ENCODE data around the gene MED4. TPM values are rescaled to one million over a fixed set of nuclear protein-coding genes. Genes with fewer than 3 reads are reported as not detected.

MED4 gene
- total RNA-seq = 10 to 100 TPM; 23.6 to 68.5 (median 44.4) TPM

GRCh38 chr13:48094781-48095502 lies at the start of gene MED4:
MED4 (minus strand) TSS chr13:48095104; CDS start chr13:48095078, 26 bp downstream.
- Histone ChIP-seq H3K4me1 (peaks cover 0 to 19% (median 0%) of the 10 kb centered on the region in 4 donors), H3K4me3 (peak within 1 kb of the TSS; percentile 80 to 94 (median 86)), H3K36me3 (no peaks in the 10 kb centered on the region), H3K9me3 (no peaks in the 10 kb centered on the region), H3K27ac (peak within 1 kb of the TSS; percentile 74 to 84 (median 78)), H3K27me3 (no peaks in the 10 kb centered on the region)
- TF ChIP-seq POLR2A (IDR thresholded peaks at IDR 0.05) (peak; percentile 61 to 81), CTCF (IDR thresholded peaks at IDR 0.05) (peak; percentile 99 to 100 (median 99))
- DNase-seq = peak; percentile 89 to 98 (median 97)

GRCh38 chr13:48144413-48145035 lies 49.6 kb upstream of the MED4 start:
- no peaks in the 10 kb centered on the region for H3K4me1 ChIP-seq
- TF ChIP-seq CTCF (IDR thresholded peaks at IDR 0.05) (no peak), POLR2A (IDR thresholded peaks at IDR 0.05) (no peak)
- H3K4me3 ChIP-seq = no peak overlapping the region
- peak overlapping the region; percentile 1 to 54 (median 50) for H3K27ac ChIP-seq
- DNase-seq = peak in 2 of 3 donors; percentile 31 to 60
- H3K36me3 ChIP-seq = no peaks in the 10 kb centered on the region
- no peaks in the 10 kb centered on the region for H3K9me3 ChIP-seq
- no peaks in the 10 kb centered on the region for H3K27me3 ChIP-seq

GRCh38 chr13:48142436-48142835 lies 47.5 kb upstream of the MED4 start:
- no peak overlapping the region for H3K4me3 ChIP-seq
- no peak for TF ChIP-seq POLR2A (IDR thresholded peaks at IDR 0.05)
- TF ChIP-seq CTCF (IDR thresholded peaks at IDR 0.05) = no peak
- no peaks in the 10 kb centered on the region for H3K36me3 ChIP-seq
- H3K27ac ChIP-seq = no peak overlapping the region
- no peaks in the 10 kb centered on the region for H3K4me1 ChIP-seq
- H3K27me3 ChIP-seq = no peaks in the 10 kb centered on the region
- H3K9me3 ChIP-seq = no peaks in the 10 kb centered on the region
- DNase-seq = no peak

- H3K36me3 ChIP-seq = no peaks in the 10 kb centered on the region
- no peak for DNase-seq
- no peaks in the 10 kb centered on the region for H3K4me1 ChIP-seq
- H3K4me3 ChIP-seq = no peak overlapping the region
- H3K27me3 ChIP-seq = no peaks in the 10 kb centered on the region
- H3K27ac ChIP-seq = no peak overlapping the region
- TF ChIP-seq CTCF (IDR thresholded peaks at IDR 0.05) = no peak
- TF ChIP-seq POLR2A (IDR thresholded peaks at IDR 0.05) = no peak
- H3K9me3 ChIP-seq = no peaks in the 10 kb centered on the region
Observed at GRCh38 chr13:48138270-48138669, 43.4 kb upstream of the MED4 start.

GRCh38 chr13:48132961-48133360 lies 38.1 kb upstream of the MED4 start:
- Histone ChIP-seq H3K27ac (no peak overlapping the region), H3K9me3 (no peaks in the 10 kb centered on the region), H3K36me3 (no peaks in the 10 kb centered on the region), H3K4me3 (no peak overlapping the region), H3K27me3 (no peaks in the 10 kb centered on the region), H3K4me1 (no peaks in the 10 kb centered on the region)
- no peak for DNase-seq
- no peak for TF ChIP-seq CTCF (IDR thresholded peaks at IDR 0.05)
- TF ChIP-seq POLR2A (IDR thresholded peaks at IDR 0.05) = no peak

Measured in Peyer's patch (tissue), 4 donors.